Measurements from ENCODE around the gene LMF1. TPM values are rescaled to one million over a fixed set of nuclear protein-coding genes. Genes with fewer than 3 reads are reported as not detected.

LMF1 gene
- total and polyA plus RNA-seq, 2 of the 8 experiments (the other 6 are each of a cell fraction or from before 2014, with no cell fraction given), result 3.5 to 9.1 TPM

DNA sequence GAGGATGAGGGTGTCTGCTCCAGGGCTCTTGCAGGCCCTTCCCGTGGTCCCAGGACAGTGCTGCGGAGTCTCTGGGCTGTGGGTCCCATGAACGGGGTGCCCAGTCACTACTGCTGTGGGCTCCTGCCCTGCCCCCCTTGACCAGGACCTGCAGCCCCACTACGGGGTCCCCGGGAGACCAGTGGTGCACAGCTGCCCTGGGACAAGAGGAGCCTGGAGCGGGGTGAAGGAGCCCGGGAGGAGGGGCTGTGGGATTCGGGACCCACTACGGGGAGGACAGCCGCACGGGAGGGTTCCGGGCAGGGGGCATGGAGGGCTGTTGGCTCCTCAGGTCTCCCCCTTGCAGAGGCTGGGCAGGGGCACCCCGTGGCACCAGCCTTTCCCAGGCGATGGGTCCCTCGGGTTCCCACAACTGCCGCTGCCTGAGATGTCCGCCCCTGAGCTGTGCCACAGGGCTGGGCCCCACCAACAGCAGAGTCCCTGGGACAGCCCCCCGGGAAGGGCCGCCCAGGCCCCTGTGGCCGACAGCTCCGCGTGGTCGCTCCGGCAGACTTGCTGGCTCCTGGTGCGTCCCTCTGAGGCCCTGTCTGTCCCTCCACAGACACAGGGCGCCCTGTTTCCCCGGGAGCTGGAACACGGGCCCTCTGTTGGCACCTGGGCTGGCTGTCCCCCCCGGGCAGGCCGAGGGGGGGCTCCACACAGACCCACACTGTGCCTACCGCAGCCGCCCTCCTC lies 118.2 kb downstream of the LMF1 start:
- Histone ChIP-seq H3K23me2 (ENCODE audit: low read depth, low read length) (no peaks in the 10 kb centered on the region), H3K23ac (ENCODE audit: insufficient read length) (no peak overlapping the region), H2BK5ac (ENCODE audit: low read depth, low read length) (no peak overlapping the region), H3K4me1 (replicated peaks in 1 of 4; ENCODE audit: control insufficient read depth in 3 of 4, insufficient read depth in 4 of 4, low read length in 3 of 4) (no peaks in the 10 kb centered on the region), H2AK5ac (ENCODE audit: low read depth, low read length) (no peak overlapping the region), H3K79me2 (ENCODE audit: control insufficient read depth in 1 of 2, insufficient read depth in 2 of 2, low read length in 2 of 2) (no peaks in the 10 kb centered on the region), H2BK20ac (ENCODE audit: low read length) (no peak overlapping the region), H3K14ac (ENCODE audit: insufficient read length) (no peak overlapping the region), H3K4ac (replicated peaks; ENCODE audit: insufficient read length, low read depth, low read length) (no peak overlapping the region), H4K5ac (ENCODE audit: insufficient read length, low read depth, low read length) (no peak overlapping the region), H3K56ac (replicated peaks; ENCODE audit: insufficient read length, low read depth, low read length) (no peak overlapping the region), H4K91ac (replicated peaks; ENCODE audit: insufficient read length, low read length) (no peak overlapping the region), H3K9ac (replicated peaks in 1 of 4; ENCODE audit: extremely low read depth in 1 of 4, low read depth in 3 of 4, low read length in 3 of 4) (no peak overlapping the region), H3K27me3 (replicated peaks in 1 of 4; ENCODE audit: control insufficient read depth in 3 of 4, extremely low read depth in 1 of 4, insufficient read depth in 3 of 4, low read length in 3 of 4) (no peaks in the 10 kb centered on the region; a peak in 1 of 7 replicates), H3K79me1 (ENCODE audit: low read depth, low read length) (no peaks in the 10 kb centered on the region), H3K9me3 (ENCODE audit: insufficient read depth in 2 of 2, low read depth in 1 of 2, low read length in 1 of 2) (peaks cover 61 to 95% of the 10 kb centered on the region in 2 experiments), H3K36me3 (ENCODE audit: control insufficient read depth in 2 of 4, insufficient read depth in 4 of 4, low read length in 3 of 4) (no peaks in the 10 kb centered on the region; a peak in 1 of 8 replicates), H3K18ac (ENCODE audit: extremely low read depth, low read length) (no peak overlapping the region), H2BK15ac (ENCODE audit: low read length) (no peak overlapping the region), H3K27ac (ENCODE audit: low read depth, low read length) (no peak overlapping the region), H4K8ac (ENCODE audit: extremely low read depth, insufficient read depth, low read length) (no peak overlapping the region), H3K4me2 (ENCODE audit: insufficient read depth in 1 of 2, low read depth in 2 of 2, low read length in 2 of 2) (no peak overlapping the region), H3K4me3 (ENCODE audit: extremely low read depth in 1 of 4, insufficient read depth in 2 of 4, low read depth in 3 of 4, low read length in 4 of 4) (no peak overlapping the region), H2AFZ (ENCODE audit: low read length) (no peak overlapping the region), H4K20me1 (replicated peaks in 1 of 2; ENCODE audit: control insufficient read depth in 1 of 2, insufficient read depth in 2 of 2, low read length in 2 of 2) (no peaks in the 10 kb centered on the region), H2BK12ac (ENCODE audit: low read depth, low read length) (no peak overlapping the region), H2BK120ac (replicated peaks; ENCODE audit: low read depth, low read length) (no peak overlapping the region)
- FAIRE-seq (no peak), DNase-seq (ENCODE audit: low read depth in 1 of 2, low spot score in 2 of 2) (no peak)
- POLR2A ChIA-PET (ENCODE audit: partially characterized antibody), result no interaction called here
- 89% methylated on average over 25 of the region's 32 CpGs; no CpG with 5 or more reads in 1 of the 2 experiments for WGBS, 2 experiments (ENCODE audit: extremely low coverage in 1 of 2, insufficient coverage in 1 of 2, insufficient read length in 1 of 2, insufficient replicate concordance in 2 of 2, low coverage in 1 of 2, low lambda C conversion rate in 2 of 2, missing lambda C conversion rate in 1 of 2)
- CTCF ChIA-PET (ENCODE audit: partially characterized antibody), result interaction anchor here (1.0 to 1.4 kb wide), 3 partner anchors 10 to 206 kb away, joined by 3 read pairs; no protein-coding TSS in a partner anchor
- TF ChIP-seq TEAD4 (IDR thresholded peaks at IDR 0.05; ENCODE audit: low read depth, low read length) (no peak), RAD21 (IDR thresholded peaks at IDR 0.05 in 1 of 2, conservative IDR thresholded peaks at IDR 0.05 in 1 of 2; ENCODE audit: low read depth in 2 of 2, low read length in 2 of 2) (no peak), TBP (IDR thresholded peaks at IDR 0.05; ENCODE audit: low read depth, low read length) (no peak), POLR2A (IDR thresholded peaks at IDR 0.05; ENCODE audit: control extremely low read depth in 1 of 2, low read depth in 2 of 2, low read length in 2 of 2) (no peak)

Measured in H1 (cell line).